ENCODE data around the gene UXS1. TPM values are rescaled to one million over a fixed set of nuclear protein-coding genes. Genes with fewer than 3 reads are reported as not detected.

Gene UXS1
- total and polyA plus RNA-seq, 8 donors, result 4.3 to 23.6 (median 10.4) TPM

GRCh38 chr2:106130251-106130998 lies 63.7 kb downstream of the UXS1 start:
- no peaks in the 10 kb centered on the region for H3K27me3 ChIP-seq
- 89 to 93% methylated on average over 13 of the region's 13 CpGs for WGBS, 2 donors
- no peaks in the 10 kb centered on the region for H3K9me3 ChIP-seq
- intact Hi-C loops (cut with DNase I), result no loop called here
- FAIRE-seq (no peak), DNase-seq (no peak), ATAC-seq (peak in 1 of 4 donors; percentile 47)
- no peak overlapping the region for H3K27ac ChIP-seq
- H3K4me1 ChIP-seq, result peaks cover 3 to 9% (median 7%) of the 10 kb centered on the region in 3 donors
- no peak overlapping the region for H3K4me3 ChIP-seq
- no peaks in the 10 kb centered on the region for H3K36me3 ChIP-seq
- no peak for TF ChIP-seq CTCF (IDR thresholded peaks at IDR 0.05)

- intact Hi-C loops (cut with DNase I), result no loop called here
- no peak for FAIRE-seq
Observed at GRCh38 chr2:106129592-106129991, 64.5 kb downstream of the UXS1 start.

GRCh38 chr2:106129150-106129549 lies 65.0 kb downstream of the UXS1 start:
- DNase-seq (no peak), ATAC-seq (no peak), FAIRE-seq (no peak)
- no peaks in the 10 kb centered on the region for H3K27me3 ChIP-seq
- no peak for TF ChIP-seq CTCF (IDR thresholded peaks at IDR 0.05)
- no peak overlapping the region for H3K4me3 ChIP-seq
- no peaks in the 10 kb centered on the region for H3K36me3 ChIP-seq
- H3K27ac ChIP-seq, result no peak overlapping the region
- intact Hi-C loops (cut with DNase I), result no loop called here
- peaks cover 16 to 22% (median 20%) of the 10 kb centered on the region in 3 donors for H3K4me1 ChIP-seq
- no peaks in the 10 kb centered on the region for H3K9me3 ChIP-seq
- WGBS, 2 donors, result 95 to 100% methylated on average over 2 of the region's 2 CpGs

More at GRCh38 chr2:106129592-106129991, 64.5 kb downstream of the UXS1 start:
- Histone ChIP-seq H3K27ac (no peak overlapping the region), H3K4me3 (no peak overlapping the region), H3K27me3 (no peaks in the 10 kb centered on the region), H3K36me3 (no peaks in the 10 kb centered on the region), H3K9me3 (no peaks in the 10 kb centered on the region), H3K4me1 (peaks cover 11 to 17% (median 16%) of the 10 kb centered on the region in 3 donors)
- DNase-seq (no peak), ATAC-seq (no peak)
- TF ChIP-seq CTCF (IDR thresholded peaks at IDR 0.05), result no peak
- 86 to 87% methylated on average over 2 of the region's 2 CpGs for WGBS, 2 donors

- 95 to 96% methylated on average over 10 of the region's 10 CpGs for WGBS, 2 donors
- intact Hi-C loops (cut with DNase I), result no loop called here
Observed at GRCh38 chr2:106127776-106128268, 66.3 kb downstream of the UXS1 start.

More at GRCh38 chr2:106127776-106128268, 66.3 kb downstream of the UXS1 start:
- no peak for ATAC-seq
- peaks cover 25 to 31% (median 28%) of the 10 kb centered on the region in 3 donors for H3K4me1 ChIP-seq
- no peak for FAIRE-seq
- TF ChIP-seq CTCF (IDR thresholded peaks at IDR 0.05), result no peak
- H3K9me3 ChIP-seq, result no peaks in the 10 kb centered on the region
- H3K27ac ChIP-seq, result no peak overlapping the region
- no peaks in the 10 kb centered on the region for H3K36me3 ChIP-seq
- no peaks in the 10 kb centered on the region for H3K27me3 ChIP-seq
- no peak for DNase-seq
- no peak overlapping the region for H3K4me3 ChIP-seq

All from pancreas (tissue), 10 donors.